Posterior cingulate gyrus (tissue), 11 donors: Measurements from ENCODE around the gene VCAN.

Experiments
- DNase-seq, 10 donors: peaks; one replicate each; pipeline versions ENCODE4 v3.0.0 to v3.0.0-alpha.2; 2020 to 2021; ENCODE audit warnings: mixed read lengths in 3 of 10
- intact Hi-C: fragments of 100-400 bp; cut with DNase I; formaldehyde crosslinking; loops from one replicate; pipeline ENCODE4 v1.15.1; 2023

VCAN gene

GRCh38 chr5:83492331-83492730, 20.8 kb downstream of the VCAN start:
- no peak for DNase-seq
- intact Hi-C loops = no loop called here

- no peak for DNase-seq
Measured at GRCh38 chr5:83493644-83494043, 22.1 kb downstream of the VCAN start.

GRCh38 chr5:83494087-83494620, 22.6 kb downstream of the VCAN start:
- intact Hi-C loops = no loop called here

More at GRCh38 chr5:83493644-83494043, 22.1 kb downstream of the VCAN start:
- intact Hi-C loops = no loop called here

GRCh38 chr5:83494666-83495065, 23.1 kb downstream of the VCAN start:
- DNase-seq = no peak
- intact Hi-C loops = no loop called here

More at GRCh38 chr5:83494087-83494620, 22.6 kb downstream of the VCAN start:
- no peak for DNase-seq

GRCh38 chr5:83496626-83497025, 25.1 kb downstream of the VCAN start:
- no peak for DNase-seq
- intact Hi-C loops = no loop called here

- DNase-seq = no peak
- intact Hi-C loops = no loop called here
Measured at GRCh38 chr5:83498585-83498984, 27.0 kb downstream of the VCAN start.

- intact Hi-C loops = no loop called here
- DNase-seq = no peak
Measured at GRCh38 chr5:83503662-83504061, 32.1 kb downstream of the VCAN start.

- intact Hi-C loops = no loop called here
- no peak for DNase-seq
Measured at GRCh38 chr5:83507431-83507830, 35.9 kb downstream of the VCAN start.

GRCh38 chr5:83509540-83509939, 38.0 kb downstream of the VCAN start:
- no peak for DNase-seq
- intact Hi-C loops = no loop called here

GRCh38 chr5:83510260-83510659, 38.7 kb downstream of the VCAN start:
- intact Hi-C loops = no loop called here
- DNase-seq = no peak

GRCh38 chr5:83512061-83512745, 40.7 kb downstream of the VCAN start:
- intact Hi-C loops = no loop called here

GRCh38 chr5:83513081-83513480, 41.5 kb downstream of the VCAN start:
- intact Hi-C loops = no loop called here
- DNase-seq = no peak

More at GRCh38 chr5:83512061-83512745, 40.7 kb downstream of the VCAN start:
- peak in 2 of 10 donors; percentile 58 to 70 for DNase-seq

GRCh38 chr5:83513491-83513890, 41.9 kb downstream of the VCAN start:
- intact Hi-C loops = no loop called here
- no peak for DNase-seq

GRCh38 chr5:83516377-83516776, 44.8 kb downstream of the VCAN start:
- DNase-seq = no peak
- intact Hi-C loops = no loop called here

- intact Hi-C loops = no loop called here
- no peak for DNase-seq
Measured at GRCh38 chr5:83517072-83517687, 45.6 kb downstream of the VCAN start.

GRCh38 chr5:83517688-83518085, 46.1 kb downstream of the VCAN start:
- no peak for DNase-seq
- intact Hi-C loops = no loop called here

- DNase-seq = no peak
- intact Hi-C loops = no loop called here
Measured at GRCh38 chr5:83518319-83519061, 46.9 kb downstream of the VCAN start.

- no peak for DNase-seq
Measured at GRCh38 chr5:83522446-83522845, 50.9 kb downstream of the VCAN start.

GRCh38 chr5:83523929-83524328, 52.4 kb downstream of the VCAN start:
- DNase-seq = no peak
- intact Hi-C loops = no loop called here

More at GRCh38 chr5:83522446-83522845, 50.9 kb downstream of the VCAN start:
- intact Hi-C loops = no loop called here

GRCh38 chr5:83524345-83524744, 52.8 kb downstream of the VCAN start:
- DNase-seq = no peak
- intact Hi-C loops = no loop called here

- DNase-seq = no peak
- intact Hi-C loops = no loop called here
Measured at GRCh38 chr5:83524991-83525390, 53.4 kb downstream of the VCAN start.
